GM12878 (cell line): ENCODE data around the gene FPGT. TPM values are rescaled to one million over a fixed set of nuclear protein-coding genes. Genes with fewer than 3 reads are reported as not detected.

Source experiments
- ATAC-seq: fragments of 200-7000 bp; cut with Tn5 transposase; 3 replicates; pipeline ENCODE4 v1.9.1; 2020; ENCODE audit warnings: mild to moderate bottlenecking, moderate library complexity
- BruUV-seq: library from RNA; stranded (reverse); fragments of 400-500 nt; replicated peaks from 2 replicates; lab custom pipeline; 2021; lab: Mats Ljungman, UMichigan
- CTCF ChIA-PET: fragments of 300-600 bp; sonication (Branson Sonifier 250); formaldehyde crosslinking; extraction: SDS; loops from one replicate; lab custom pipeline; 2021; ENCODE audit warnings: inconsistent platforms; lab: Yijun Ruan, JAX
- POLR2A ChIA-PET: fragments of 350-600 bp; formaldehyde crosslinking; extraction: SDS; loops from one replicate; lab custom pipeline; 2021; ENCODE audit warnings: inconsistent platforms; lab: Charles Lee
- RAD21 ChIA-PET: fragments of 300-600 bp; sonication (Branson Sonifier 250); formaldehyde crosslinking; loops from one replicate; lab custom pipeline; 2023; ENCODE audit warnings: antibody characterized with exemption; ENCODE audit not compliant: unreplicated experiment; lab: Charles Lee
- SMC1A ChIA-PET: fragments of 300-600 bp; sonication (Branson Sonifier 250); formaldehyde crosslinking; loops from one replicate; lab custom pipeline; 2023; ENCODE audit not compliant: unreplicated experiment, uncharacterized antibody; lab: Charles Lee
- DNase-seq: peaks from one replicate; pipeline ENCODE4 v3.0.0-alpha.2; 2011; ENCODE audit warnings: low read depth, low spot score
- FAIRE-seq: peaks from 3 replicates; lab custom pipeline; 2011; peaks lifted over from hg19 to GRCh38; lab: Jason Lieb, UNC
- H2AFZ ChIP-seq: 2 replicates; pipeline ENCODE4 v1.6.0; 2011; ENCODE audit warnings: low read depth, low read length, control low read depth; ENCODE audit not compliant: control insufficient read depth
- H3K27ac ChIP-seq: 2 replicates; pipeline ENCODE4 v1.5.1; 2011; ENCODE audit warnings: control low read depth; ENCODE audit not compliant: control insufficient read depth, insufficient read depth
- H3K27me3 ChIP-seq, 2 experiments: replicated peaks in 1 of 2; 2 replicates each; pipeline versions ENCODE4 v1.6.0 to v1.6.1; 2011; ENCODE audit warnings: low read length in 1 of 2; ENCODE audit not compliant: control insufficient read depth in 2 of 2, insufficient read depth in 2 of 2
- H3K36me3 ChIP-seq, 2 experiments: 2 replicates each; pipeline ENCODE4 v1.5.1; 2011; ENCODE audit warnings: low read length in 1 of 2; ENCODE audit not compliant: control insufficient read depth in 2 of 2, insufficient read depth in 2 of 2
- H3K4me1 ChIP-seq: 2 replicates; pipeline ENCODE4 v1.6.1; 2011; ENCODE audit warnings: mild to moderate bottlenecking, low read length, moderate library complexity, mixed read lengths; ENCODE audit not compliant: control insufficient read depth, insufficient read depth
- H3K4me2 ChIP-seq: 2 replicates; pipeline ENCODE4 v1.6.0; 2011; ENCODE audit warnings: control low read depth; ENCODE audit not compliant: control insufficient read depth, insufficient read depth
- H3K4me3 ChIP-seq: fragments of 200-600 bp; sonication (generic); 2 replicates; pipeline ENCODE4 v1.5.1; 2016
- H3K79me2 ChIP-seq: 2 replicates; pipeline ENCODE4 v1.6.0; 2011; ENCODE audit warnings: low read length; ENCODE audit not compliant: control insufficient read depth, insufficient read depth
- H3K9ac ChIP-seq: 2 replicates; pipeline ENCODE4 v1.8.0; 2011; ENCODE audit warnings: low read length, control low read depth, mixed read lengths; ENCODE audit not compliant: control insufficient read depth, insufficient read depth
- H3K9me3 ChIP-seq: replicated peaks from 3 replicates; pipeline ENCODE4 v1.5.1; 2011; ENCODE audit warnings: mild to moderate bottlenecking, low read length; ENCODE audit not compliant: control insufficient read depth, insufficient read depth
- H4K20me1 ChIP-seq: 2 replicates; pipeline ENCODE4 v1.6.0; 2011; ENCODE audit not compliant: control insufficient read depth, insufficient read depth
- BRCA1 ChIP-seq: IDR thresholded peaks from 2 replicates; pipeline ENCODE4 v1.6.1; 2011; ENCODE audit warnings: low read depth, low read length, improper control_type of control experiment
- CBX3 ChIP-seq: fragments of 200-600 bp; sonication (generic); IDR thresholded peaks from 2 replicates; pipeline ENCODE4 v1.6.1; 2016; ENCODE audit warnings: low read depth, borderline replicate concordance
- CREB1 ChIP-seq: IDR thresholded peaks from 2 replicates; pipeline ENCODE4 v1.6.1; 2012; ENCODE audit warnings: low read depth, mild to moderate bottlenecking, inconsistent platforms
- CREM ChIP-seq: IDR thresholded peaks from 2 replicates; pipeline ENCODE4 v1.6.1; 2014; ENCODE audit warnings: antibody characterized with exemption, low read depth
- GABPA ChIP-seq: IDR thresholded peaks from 2 replicates; pipeline ENCODE4 v1.6.1; 2014; ENCODE audit warnings: antibody characterized with exemption, low read depth, mild to moderate bottlenecking, inconsistent platforms
- JUNB ChIP-seq: IDR thresholded peaks from 2 replicates; pipeline ENCODE4 v1.6.1; 2016; ENCODE audit warnings: antibody characterized with exemption, mild to moderate bottlenecking
- POLR2A ChIP-seq: IDR thresholded peaks from 2 replicates; pipeline ENCODE4 v1.6.1; 2011; ENCODE audit warnings: low read depth, mild to moderate bottlenecking, low read length
- RAD51 ChIP-seq: fragments of 450-650 bp; IDR thresholded peaks from 2 replicates; pipeline ENCODE4 v1.6.1; 2016; ENCODE audit warnings: moderate library complexity, mild to moderate bottlenecking, inconsistent platforms
- RB1 ChIP-seq: fragments of 450-650 bp; formaldehyde crosslinking; IDR thresholded peaks from 2 replicates; pipeline ENCODE4 v1.6.1; 2017; ENCODE audit warnings: mild to moderate bottlenecking, borderline replicate concordance
- SIN3A ChIP-seq: IDR thresholded peaks from 2 replicates; pipeline ENCODE4 v1.6.1; 2012; ENCODE audit warnings: low read depth, low read length, improper control_type of control experiment
- SREBF1 ChIP-seq: IDR thresholded peaks from 2 replicates; pipeline ENCODE4 v1.6.1; 2012; ENCODE audit warnings: mild to moderate bottlenecking, low read length
- SRF ChIP-seq, 2 experiments: IDR thresholded peaks; 2 replicates each; pipeline ENCODE4 v1.6.1; 2011; ENCODE audit warnings: low read depth in 2 of 2, low read length in 2 of 2, mild to moderate bottlenecking in 1 of 2, moderate library complexity in 1 of 2
- TCF3 ChIP-seq: IDR thresholded peaks from 2 replicates; pipeline ENCODE4 v1.6.1; 2012; ENCODE audit warnings: low read depth, mild to moderate bottlenecking, low read length, borderline replicate concordance; ENCODE audit not compliant: insufficient read depth
- YY1 ChIP-seq: IDR thresholded peaks from 2 replicates; pipeline ENCODE4 v1.6.1; 2011; ENCODE audit warnings: low read depth, mild to moderate bottlenecking, low read length
- ZNF384 ChIP-seq: IDR thresholded peaks from 2 replicates; pipeline ENCODE4 v1.6.1; 2012; ENCODE audit warnings: low read depth, mild to moderate bottlenecking, low read length, improper control_type of control experiment, borderline replicate concordance
- WGBS: methylation state at CpG from one replicate; pipeline ENCODE4 v1.1.6; 2016; ENCODE audit warnings: low lambda C conversion rate; ENCODE audit not compliant: insufficient replicate concordance, insufficient coverage; ENCODE audit errors: missing lambda C conversion rate; 5-methylcytosine and 5-hydroxymethylcytosine counted together
- in situ Hi-C: fragments of 300-500 bp; cut with MboI; formaldehyde crosslinking; loops from 9 replicates; pipeline ENCODE4 v1.14.3; 2018; ENCODE audit warnings: mixed read lengths
- intact Hi-C: fragments of 100-400 bp; cut with micrococcal nuclease; formaldehyde crosslinking; loops from one replicate; pipeline ENCODE4 v1.14.2; 2022; ENCODE audit not compliant: unreplicated experiment
- polyA plus RNA-seq, 11 experiments: library from polyadenylated mRNA; depleted of rRNA in 4 of 11; unstranded in 6 of 11; stranded (reverse) in 5 of 11; fragments of >200 nt; fragmentation: Nextera tagmentation in 4 of 11; fragmentation: Illumina TruSeq in 1 of 11; extraction: Ambion mirVana in 4 of 11; extraction: Trizol in 1 of 11; gene quantifications; 1 replicate in 1 of 11; 2 replicates in 10 of 11; pipeline versions ENCODE4 v1.2.1 to v1.2.3, GENCODE V29; 2011 to 2016; ENCODE audit warnings: inconsistent platforms in 2 of 11, missing spikeins in 2 of 11, low read depth in 1 of 11
- total RNA-seq, 4 experiments: library from RNA; depleted of rRNA in 3 of 4; stranded (reverse); fragments of >200 nt in 3 of 4; fragmentation: Illumina TruSeq in 1 of 4; extraction: Trizol in 1 of 4; gene quantifications; 2 replicates each; pipeline versions ENCODE4 v1.2.1 to v1.2.3, GENCODE V29; 2013 to 2021
- TF ChIP-seq, protein P1 (sequence below): IDR thresholded peaks from 2 replicates; pipeline ENCODE4 v1.6.1; 2012; ENCODE audit warnings: low read depth, low read length, improper control_type of control experiment
- TF ChIP-seq, protein P2 (sequence below), 3 experiments: IDR thresholded peaks in 2 of 3; conservative IDR thresholded peaks in 1 of 3; 2 replicates each; pipeline ENCODE4 v1.5.1; 2011; ENCODE audit warnings: low read depth in 3 of 3, low read length in 3 of 3, mild to moderate bottlenecking in 3 of 3, control low read depth in 2 of 3, moderate library complexity in 2 of 3, inconsistent platforms in 1 of 3, mixed read lengths in 1 of 3; ENCODE audit not compliant: control insufficient read depth in 2 of 3, insufficient read depth in 1 of 3; ENCODE audit errors: extremely low read depth in 1 of 3
- TF ChIP-seq, protein P3 (sequence below): fragments of 450-650 bp; IDR thresholded peaks from 2 replicates; pipeline ENCODE4 v1.6.1; 2016; ENCODE audit warnings: mild to moderate bottlenecking
- TF ChIP-seq, protein P4 (sequence below): fragments of 450-650 bp; IDR thresholded peaks from 2 replicates; pipeline ENCODE4 v1.6.1; 2016; ENCODE audit warnings: mild to moderate bottlenecking

The FPGT gene
- total and polyA plus RNA-seq, 10 of the 15 experiments (the other 5 are each of a cell fraction or from before 2014, with no cell fraction given): 7.8 to 15.4 (median 11.5) TPM

DNA sequence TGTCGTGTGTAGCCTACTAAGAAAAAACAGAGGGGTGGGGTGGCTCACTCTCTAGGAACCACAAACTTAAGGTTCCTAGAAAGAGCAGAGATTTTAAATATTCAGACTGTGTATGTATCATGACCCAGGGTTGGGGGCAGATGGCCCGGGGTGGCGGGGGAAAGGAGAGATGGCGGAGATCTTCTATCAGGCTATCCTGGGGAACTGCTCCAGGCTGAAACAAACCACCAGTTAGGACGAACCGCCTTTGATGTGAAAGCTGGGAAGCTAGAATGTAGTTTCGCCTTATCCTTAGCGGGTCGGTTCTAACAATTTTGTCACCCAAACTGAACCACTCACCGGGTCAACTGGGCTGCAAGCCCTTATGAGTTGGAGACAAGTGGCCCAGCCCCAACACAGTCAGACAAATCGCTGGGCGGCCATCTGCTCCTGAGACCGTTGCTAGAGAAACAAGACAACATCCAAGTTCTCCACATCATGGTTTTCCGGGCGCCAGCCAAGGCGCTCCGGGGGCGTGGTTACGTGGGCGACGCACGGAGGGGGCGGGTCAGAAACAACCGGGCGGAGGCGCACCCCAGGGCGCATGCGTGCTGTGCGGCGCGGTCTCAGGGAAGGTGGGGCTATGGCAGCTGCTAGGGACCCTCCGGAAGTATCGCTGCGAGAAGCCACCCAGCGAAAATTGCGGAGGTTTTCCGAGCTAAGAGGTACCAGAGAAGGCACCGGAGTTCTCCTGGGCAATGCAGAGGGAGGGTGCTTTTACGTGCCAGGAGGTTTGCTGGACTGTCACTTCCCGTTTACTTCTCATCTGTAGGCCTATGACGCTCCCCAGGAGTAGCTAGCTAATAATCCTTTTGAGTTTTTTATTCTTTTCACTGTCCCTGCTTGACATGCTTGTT, at the start of gene FPGT, which contains the start of gene LRRIQ3 (continued):
- 0 out of 2 replicates have a peak, but pooled peaks have one; percentile 24 for TF ChIP-seq CREB1
- TF ChIP-seq POLR2A: peak; percentile 89
- TF ChIP-seq CREM: 0 out of 2 replicates have a peak, but pooled peaks have one; percentile 23
- TF ChIP-seq YY1: peak; percentile 60
- TF ChIP-seq, all 136 proteins: peak for 30

DNA sequence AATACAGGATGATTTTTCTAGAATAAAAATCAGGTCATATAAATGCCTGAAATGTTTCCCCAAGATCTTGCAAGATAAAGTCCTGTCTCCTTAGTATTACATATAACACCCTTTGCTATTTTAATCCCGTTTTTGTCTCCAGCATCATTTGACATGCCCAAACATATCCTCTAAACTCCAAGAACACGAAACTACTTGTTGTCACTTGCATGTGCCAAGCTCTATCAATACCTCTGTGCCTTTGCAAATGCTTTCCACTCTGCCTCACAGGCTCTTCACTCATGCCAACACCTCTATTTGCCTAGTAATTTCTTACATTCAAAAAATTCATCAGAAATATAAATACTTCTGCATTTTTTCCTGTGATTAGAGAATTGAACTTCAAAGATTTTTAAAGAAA, 38.0 kb upstream of the FPGT start:
- FAIRE-seq (no peak), DNase-seq (no peak), ATAC-seq (no peak)
- Histone ChIP-seq H3K36me3 (no peaks in the 10 kb centered on the region), H3K4me2 (no peak overlapping the region), H2AFZ (no peak overlapping the region), H3K27ac (no peak overlapping the region), H3K4me3 (no peak overlapping the region), H3K9ac (no peak overlapping the region), H3K27me3 (no peaks in the 10 kb centered on the region), H3K9me3 (no peaks in the 10 kb centered on the region), H3K79me2 (no peaks in the 10 kb centered on the region), H3K4me1 (no peaks in the 10 kb centered on the region), H4K20me1 (no peaks in the 10 kb centered on the region)
- intact Hi-C loops: no loop called here
- in situ Hi-C loops: no loop called here
- RAD21 ChIA-PET: no interaction called here
- BruUV-seq: no TSS peak
- CTCF ChIA-PET: no interaction called here
- POLR2A ChIA-PET: no interaction called here
- WGBS: 0% methylated on average over 2 of the region's 2 CpGs
- SMC1A ChIA-PET: no interaction called here
- no peak for TF ChIP-seq BRCA1
- no peak for TF ChIP-seq RAD51
- TF ChIP-seq SREBF1: no peak
- TF ChIP-seq, protein P1, sequence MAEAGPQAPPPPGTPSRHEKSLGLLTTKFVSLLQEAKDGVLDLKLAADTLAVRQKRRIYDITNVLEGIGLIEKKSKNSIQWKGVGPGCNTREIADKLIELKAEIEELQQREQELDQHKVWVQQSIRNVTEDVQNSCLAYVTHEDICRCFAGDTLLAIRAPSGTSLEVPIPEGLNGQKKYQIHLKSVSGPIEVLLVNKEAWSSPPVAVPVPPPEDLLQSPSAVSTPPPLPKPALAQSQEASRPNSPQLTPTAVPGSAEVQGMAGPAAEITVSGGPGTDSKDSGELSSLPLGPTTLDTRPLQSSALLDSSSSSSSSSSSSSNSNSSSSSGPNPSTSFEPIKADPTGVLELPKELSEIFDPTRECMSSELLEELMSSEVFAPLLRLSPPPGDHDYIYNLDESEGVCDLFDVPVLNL: no peak
- TF ChIP-seq GABPA: no peak
- TF ChIP-seq, protein P2, sequence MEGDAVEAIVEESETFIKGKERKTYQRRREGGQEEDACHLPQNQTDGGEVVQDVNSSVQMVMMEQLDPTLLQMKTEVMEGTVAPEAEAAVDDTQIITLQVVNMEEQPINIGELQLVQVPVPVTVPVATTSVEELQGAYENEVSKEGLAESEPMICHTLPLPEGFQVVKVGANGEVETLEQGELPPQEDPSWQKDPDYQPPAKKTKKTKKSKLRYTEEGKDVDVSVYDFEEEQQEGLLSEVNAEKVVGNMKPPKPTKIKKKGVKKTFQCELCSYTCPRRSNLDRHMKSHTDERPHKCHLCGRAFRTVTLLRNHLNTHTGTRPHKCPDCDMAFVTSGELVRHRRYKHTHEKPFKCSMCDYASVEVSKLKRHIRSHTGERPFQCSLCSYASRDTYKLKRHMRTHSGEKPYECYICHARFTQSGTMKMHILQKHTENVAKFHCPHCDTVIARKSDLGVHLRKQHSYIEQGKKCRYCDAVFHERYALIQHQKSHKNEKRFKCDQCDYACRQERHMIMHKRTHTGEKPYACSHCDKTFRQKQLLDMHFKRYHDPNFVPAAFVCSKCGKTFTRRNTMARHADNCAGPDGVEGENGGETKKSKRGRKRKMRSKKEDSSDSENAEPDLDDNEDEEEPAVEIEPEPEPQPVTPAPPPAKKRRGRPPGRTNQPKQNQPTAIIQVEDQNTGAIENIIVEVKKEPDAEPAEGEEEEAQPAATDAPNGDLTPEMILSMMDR (IDR thresholded peaks at IDR 0.05 in 2 of 3, conservative IDR thresholded peaks at IDR 0.05 in 1 of 3; ENCODE audit: control insufficient read depth in 2 of 3, extremely low read depth in 1 of 3, insufficient read depth in 1 of 3, low read depth in 3 of 3, low read length in 3 of 3): no peak
- no peak for TF ChIP-seq TCF3
- TF ChIP-seq, protein P3, sequence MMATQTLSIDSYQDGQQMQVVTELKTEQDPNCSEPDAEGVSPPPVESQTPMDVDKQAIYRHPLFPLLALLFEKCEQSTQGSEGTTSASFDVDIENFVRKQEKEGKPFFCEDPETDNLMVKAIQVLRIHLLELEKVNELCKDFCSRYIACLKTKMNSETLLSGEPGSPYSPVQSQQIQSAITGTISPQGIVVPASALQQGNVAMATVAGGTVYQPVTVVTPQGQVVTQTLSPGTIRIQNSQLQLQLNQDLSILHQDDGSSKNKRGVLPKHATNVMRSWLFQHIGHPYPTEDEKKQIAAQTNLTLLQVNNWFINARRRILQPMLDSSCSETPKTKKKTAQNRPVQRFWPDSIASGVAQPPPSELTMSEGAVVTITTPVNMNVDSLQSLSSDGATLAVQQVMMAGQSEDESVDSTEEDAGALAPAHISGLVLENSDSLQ: no peak
- TF ChIP-seq RB1: no peak
- TF ChIP-seq JUNB: no peak
- TF ChIP-seq CBX3: no peak
- no peak for TF ChIP-seq SIN3A
- TF ChIP-seq ZNF384: no peak
- TF ChIP-seq SRF (IDR thresholded peaks at IDR 0.05; ENCODE audit: low read depth in 2 of 2, low read length in 2 of 2): no peak
- TF ChIP-seq, protein P4, sequence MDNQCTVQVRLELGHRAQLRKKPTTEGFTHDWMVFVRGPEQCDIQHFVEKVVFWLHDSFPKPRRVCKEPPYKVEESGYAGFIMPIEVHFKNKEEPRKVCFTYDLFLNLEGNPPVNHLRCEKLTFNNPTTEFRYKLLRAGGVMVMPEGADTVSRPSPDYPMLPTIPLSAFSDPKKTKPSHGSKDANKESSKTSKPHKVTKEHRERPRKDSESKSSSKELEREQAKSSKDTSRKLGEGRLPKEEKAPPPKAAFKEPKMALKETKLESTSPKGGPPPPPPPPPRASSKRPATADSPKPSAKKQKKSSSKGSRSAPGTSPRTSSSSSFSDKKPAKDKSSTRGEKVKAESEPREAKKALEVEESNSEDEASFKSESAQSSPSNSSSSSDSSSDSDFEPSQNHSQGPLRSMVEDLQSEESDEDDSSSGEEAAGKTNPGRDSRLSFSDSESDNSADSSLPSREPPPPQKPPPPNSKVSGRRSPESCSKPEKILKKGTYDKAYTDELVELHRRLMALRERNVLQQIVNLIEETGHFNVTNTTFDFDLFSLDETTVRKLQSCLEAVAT: no peak
